ELF-1 (cell line): Measurements from ENCODE around the gene NDRG3.
"Not testable (repeated sequence)": the region's sequence is repeated elsewhere in the genome, so short reads cannot be mapped to it uniquely, and the experiment has no call there.

ENCODE experiments used
- DNase-seq: peaks from one replicate; pipeline ENCODE4 v3.0.0-alpha.2; 2016; ENCODE audit warnings: low read depth, low spot score

The NDRG3 gene

GRCh38 chr20:36688630-36689029, 57.3 kb downstream of the NDRG3 start:
- no peak for DNase-seq

- DNase-seq: no peak
These were observed 58.0 kb downstream of the NDRG3 start for GRCh38 chr20:36687850-36688249.

- no peak for DNase-seq
These were observed 58.9 kb downstream of the NDRG3 start for GRCh38 chr20:36686944-36687343.

- no peak for DNase-seq
These were observed 59.4 kb downstream of the NDRG3 start for GRCh38 chr20:36686504-36686903.

GRCh38 chr20:36684747-36685146, 61.1 kb downstream of the NDRG3 start:
- DNase-seq: no peak

- no peak for DNase-seq
These were observed 63.6 kb downstream of the NDRG3 start for GRCh38 chr20:36682311-36682710.

- peak; percentile 7 for DNase-seq
These were observed 68.5 kb downstream of the NDRG3 start for GRCh38 chr20:36677422-36677771.

- DNase-seq: peak; percentile 50
These were observed 69.0 kb downstream of the NDRG3 start for GRCh38 chr20:36676701-36677421.

GRCh38 chr20:36675545-36675944, 70.3 kb downstream of the NDRG3 start:
- DNase-seq: not testable (repeated sequence)

- DNase-seq: no peak
These were observed 72.9 kb downstream of the NDRG3 start for GRCh38 chr20:36672991-36673390.

- DNase-seq: no peak
These were observed 75.1 kb downstream of the NDRG3 start for GRCh38 chr20:36670665-36671357.

GRCh38 chr20:36666181-36666740, 79.6 kb downstream of the NDRG3 start:
- DNase-seq: no peak

GRCh38 chr20:36663031-36663430, 82.9 kb downstream of the NDRG3 start:
- no peak for DNase-seq

- no peak for DNase-seq
These were observed 87.6 kb downstream of the NDRG3 start for GRCh38 chr20:36658300-36658699.

- no peak for DNase-seq
These were observed 89.2 kb downstream of the NDRG3 start for GRCh38 chr20:36656733-36657132.

GRCh38 chr20:36655004-36655403, 90.9 kb downstream of the NDRG3 start:
- no peak for DNase-seq

- no peak for DNase-seq
These were observed 91.4 kb downstream of the NDRG3 start for GRCh38 chr20:36654506-36654905.

GRCh38 chr20:36653456-36653855, 92.4 kb downstream of the NDRG3 start:
- no peak for DNase-seq

GRCh38 chr20:36647196-36648121, 98.4 kb downstream of the NDRG3 start:
- DNase-seq: no peak

- no peak for DNase-seq
These were observed 99.2 kb downstream of the NDRG3 start for GRCh38 chr20:36646678-36647077.

GRCh38 chr20:36645998-36646397, 99.9 kb downstream of the NDRG3 start, which contains the start of gene SLA2:
Gene SLA2, minus strand, starts transcription at chr20:36646196. Its CDS starts 4,861 bp downstream, at chr20:36641335.
- DNase-seq: no peak

GRCh38 chr20:36645353-36645752, 100.5 kb downstream of the NDRG3 start:
- DNase-seq: no peak
